B cell (primary cell): ENCODE results near the gene TPP1.

Experiments
- EZH2 ChIP-seq: IDR thresholded peaks from 2 replicates; pipeline ENCODE4 v1.6.1; 2012; ENCODE audit warnings: borderline replicate concordance, low read depth, mild to moderate bottlenecking, moderate library complexity, low read length; ENCODE audit not compliant: insufficient read depth, poor library complexity, severe bottlenecking
- TF ChIP-seq, protein P1 (sequence below): fragments of 200-600 bp; IDR thresholded peaks from one replicate; pipeline ENCODE4 v1.8.0; 2022; ENCODE audit warnings: antibody characterized with exemption, mild to moderate bottlenecking

GRCh38 chr11:6594142-6594768, 25.0 kb downstream of the TPP1 start:
- TF ChIP-seq, protein P1, sequence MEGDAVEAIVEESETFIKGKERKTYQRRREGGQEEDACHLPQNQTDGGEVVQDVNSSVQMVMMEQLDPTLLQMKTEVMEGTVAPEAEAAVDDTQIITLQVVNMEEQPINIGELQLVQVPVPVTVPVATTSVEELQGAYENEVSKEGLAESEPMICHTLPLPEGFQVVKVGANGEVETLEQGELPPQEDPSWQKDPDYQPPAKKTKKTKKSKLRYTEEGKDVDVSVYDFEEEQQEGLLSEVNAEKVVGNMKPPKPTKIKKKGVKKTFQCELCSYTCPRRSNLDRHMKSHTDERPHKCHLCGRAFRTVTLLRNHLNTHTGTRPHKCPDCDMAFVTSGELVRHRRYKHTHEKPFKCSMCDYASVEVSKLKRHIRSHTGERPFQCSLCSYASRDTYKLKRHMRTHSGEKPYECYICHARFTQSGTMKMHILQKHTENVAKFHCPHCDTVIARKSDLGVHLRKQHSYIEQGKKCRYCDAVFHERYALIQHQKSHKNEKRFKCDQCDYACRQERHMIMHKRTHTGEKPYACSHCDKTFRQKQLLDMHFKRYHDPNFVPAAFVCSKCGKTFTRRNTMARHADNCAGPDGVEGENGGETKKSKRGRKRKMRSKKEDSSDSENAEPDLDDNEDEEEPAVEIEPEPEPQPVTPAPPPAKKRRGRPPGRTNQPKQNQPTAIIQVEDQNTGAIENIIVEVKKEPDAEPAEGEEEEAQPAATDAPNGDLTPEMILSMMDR, result no peak
- TF ChIP-seq EZH2, result no peak
